NCI-H1417 (cell line): Measurements from ENCODE around the gene DPP7.
A peak's percentile ranks its signal among the peaks of the same experiment; 100 is the strongest.
"Not testable (repeated sequence)": the region's sequence is repeated elsewhere in the genome, so short reads cannot be mapped to it uniquely, and the experiment has no call there.

Source experiments
- DNase-seq, 3 experiments: peaks; one replicate each; lab custom pipeline; 2025; lab: John Stamatoyannopoulos, UW

Gene DPP7

GRCh38 chr9:137129456-137130175 lies 15.1 kb upstream of the DPP7 start:
- peak; percentile 78 to 96 (median 96) for DNase-seq

DNA sequence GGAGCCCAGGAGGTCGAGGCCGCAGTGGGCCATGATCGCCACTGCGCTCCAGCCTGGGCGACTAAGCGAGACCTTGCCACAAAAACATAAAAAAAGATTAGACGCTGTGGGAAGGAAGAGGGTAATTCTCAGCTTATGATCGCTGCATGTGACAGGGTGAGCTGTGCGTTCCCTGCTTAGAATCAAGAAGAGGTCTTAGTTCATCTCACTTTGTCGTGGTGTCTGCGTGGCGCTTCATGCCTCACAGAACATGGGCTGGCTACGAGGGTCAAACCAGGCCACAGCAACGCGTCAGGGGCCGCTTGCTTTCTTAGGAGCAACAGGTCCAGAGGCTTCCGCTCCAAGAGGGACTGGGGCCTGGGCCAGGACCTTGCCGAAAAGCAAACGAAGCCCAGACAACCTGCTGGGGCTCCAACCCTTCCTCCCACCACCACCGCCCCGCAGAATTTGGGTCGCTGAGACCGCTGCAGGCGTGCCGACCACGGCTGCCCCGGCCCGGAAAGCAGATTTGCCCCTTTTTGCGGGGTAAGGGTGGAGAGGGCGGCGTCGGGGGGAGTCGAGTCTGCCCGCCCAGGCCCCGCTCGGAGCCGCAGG lies 14.4 kb upstream of the DPP7 start:
- peak in 1 of 3 experiments; percentile 33 for DNase-seq

- no peak for DNase-seq
These were observed 13.8 kb upstream of the DPP7 start for GRCh38 chr9:137128158-137128861.

GRCh38 chr9:137127301-137128157 lies 13.0 kb upstream of the DPP7 start:
- DNase-seq = no peak

GRCh38 chr9:137126786-137127185 lies 12.3 kb upstream of the DPP7 start:
- DNase-seq = no peak

GRCh38 chr9:137123952-137124462 lies 9.5 kb upstream of the DPP7 start:
- not testable (repeated sequence) for DNase-seq

DNA sequence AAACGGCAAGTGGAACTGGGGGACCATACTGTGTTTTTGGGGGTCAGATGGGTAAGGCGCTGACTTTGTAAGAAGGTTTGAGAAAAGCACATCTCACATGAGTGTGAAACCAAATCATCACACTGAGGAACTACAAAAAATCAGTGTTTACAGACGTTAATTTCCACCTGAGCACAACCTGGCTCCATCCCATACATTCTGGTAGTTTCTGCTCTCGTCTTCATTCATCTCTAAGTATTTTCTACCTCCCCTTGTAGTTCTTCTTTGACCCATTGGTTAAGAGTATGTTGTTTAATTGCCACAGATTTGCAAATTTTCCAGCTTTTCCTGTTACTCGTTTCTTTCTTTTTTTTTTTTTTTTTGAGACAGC lies 8.9 kb upstream of the DPP7 start:
- no peak for DNase-seq

- DNase-seq = not testable (repeated sequence)
These were observed 8.4 kb upstream of the DPP7 start for GRCh38 chr9:137122796-137123467.

GRCh38 chr9:137121927-137122795 lies 7.6 kb upstream of the DPP7 start:
- DNase-seq = not testable (repeated sequence)

GRCh38 chr9:137118092-137118603 lies 3.6 kb upstream of the DPP7 start:
- not testable (repeated sequence) for DNase-seq

- no peak for DNase-seq
These were observed 2.8 kb upstream of the DPP7 start for GRCh38 chr9:137117269-137117731.

- no peak for DNase-seq
These were observed 2.2 kb upstream of the DPP7 start for GRCh38 chr9:137116728-137117127.

- DNase-seq = no peak
These were observed 1.5 kb upstream of the DPP7 start for GRCh38 chr9:137116027-137116507.

DNA sequence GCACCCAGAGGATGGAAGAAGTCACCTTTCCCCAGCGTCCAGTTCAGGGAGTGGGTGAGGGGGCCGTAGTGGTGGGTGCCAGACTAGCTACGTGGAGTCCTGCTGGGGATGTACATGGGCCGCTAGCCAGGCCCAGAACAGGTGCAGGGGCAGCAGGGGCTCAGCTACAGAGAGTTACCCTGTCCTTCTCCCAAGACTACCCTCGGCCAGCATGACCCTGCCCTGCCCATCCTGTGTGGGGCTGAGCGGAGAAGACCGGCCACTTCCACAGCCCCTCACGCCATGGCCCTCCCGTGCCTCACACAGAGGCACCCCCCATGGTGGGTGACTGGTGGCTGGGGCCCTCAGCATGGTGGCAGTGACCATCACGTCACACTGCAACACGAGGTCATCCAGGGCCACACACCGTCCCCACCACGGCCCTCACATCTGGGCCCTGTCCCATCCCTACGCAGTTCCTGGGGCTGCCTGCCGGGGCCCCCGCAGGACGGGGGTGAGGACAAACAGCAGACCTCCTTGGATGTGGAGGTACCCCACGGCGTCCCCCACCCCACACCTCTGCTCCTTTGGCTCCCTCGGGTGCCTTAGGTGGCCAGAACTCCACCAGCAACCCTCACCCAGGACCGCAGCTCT lies 977 bp upstream of the DPP7 start:
- DNase-seq = no peak

- peak in 2 of 3 experiments; percentile 80 to 85 for DNase-seq
These were observed 317 bp downstream of the DPP7 start for GRCh38 chr9:137114220-137114612.

DNA sequence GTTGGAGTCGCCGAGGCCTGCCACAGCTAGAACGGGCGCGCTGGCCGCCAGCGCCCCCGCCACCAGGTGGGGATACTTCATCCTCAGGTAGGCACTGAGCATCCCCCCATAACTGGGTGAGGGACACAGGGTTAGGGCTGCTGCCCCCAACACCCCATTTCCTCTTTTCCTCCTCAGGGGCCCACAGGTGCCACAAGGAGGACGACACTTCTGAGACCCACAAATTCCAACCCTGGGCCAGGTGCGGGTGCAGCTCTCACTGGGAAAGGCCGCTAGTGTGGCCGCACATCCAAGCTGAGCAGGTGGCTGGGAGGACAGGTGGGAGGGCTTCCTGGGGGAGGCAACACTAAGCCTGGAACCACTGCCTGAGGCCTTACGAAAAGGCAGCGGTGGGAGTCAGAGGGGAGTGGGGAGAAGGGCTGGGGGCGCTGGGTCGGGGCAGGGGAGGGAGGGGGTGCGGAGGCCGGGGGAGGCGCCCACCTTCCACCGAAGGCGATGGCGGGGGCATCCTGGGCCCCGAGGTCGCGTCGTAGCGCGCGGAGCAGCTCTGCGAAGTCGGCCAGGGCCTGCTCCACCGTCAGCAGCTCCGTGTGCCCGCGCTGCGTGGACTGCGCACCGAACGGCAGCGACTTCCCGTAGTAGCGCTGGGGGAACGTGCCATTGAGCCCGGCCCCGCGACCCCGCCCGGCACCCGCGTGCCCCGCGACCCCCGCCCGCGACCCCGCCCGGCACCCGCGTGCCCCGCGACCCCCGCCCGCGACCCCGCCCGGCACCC lies 961 bp downstream of the DPP7 start:
- peak in 1 of 3 experiments; percentile 23 for DNase-seq

GRCh38 chr9:137112564-137113384 lies 1.8 kb downstream of the DPP7 start:
- no peak for DNase-seq
